ENCODE results near the gene MDM2. TPM values are rescaled to one million over a fixed set of nuclear protein-coding genes. Genes with fewer than 3 reads are reported as not detected.

MDM2 gene
- total and polyA plus RNA-seq, 2 of the 13 experiments (the other 11 are each of a cell fraction or from before 2014, with no cell fraction given), result 29.3 to 314 TPM

GRCh38 chr12:68855771-68856170, 47.8 kb downstream of the MDM2 start:
- Histone ChIP-seq H3K9me3 (ENCODE audit: low read length) (no peaks in the 10 kb centered on the region), H3K9ac (ENCODE audit: insufficient read depth, low read depth, low read length) (no peak overlapping the region), H3K27ac (ENCODE audit: extremely low read length, insufficient read depth, low read length) (no peak overlapping the region), H3K4me2 (ENCODE audit: low read depth, low read length) (no peak overlapping the region), H3K4me1 (ENCODE audit: insufficient read depth, low read length) (peaks cover 10% of the 10 kb centered on the region), H3K36me3 (replicated peaks in 1 of 2; ENCODE audit: control insufficient read depth in 1 of 2, insufficient read depth in 2 of 2, low read length in 2 of 2) (no peaks in the 10 kb centered on the region), H3K4me3 (replicated peaks in 1 of 3; ENCODE audit: insufficient read depth in 1 of 3, low read depth in 2 of 3, low read length in 3 of 3) (no peak overlapping the region), H3K27me3 (ENCODE audit: control insufficient read depth in 1 of 2, insufficient read depth in 2 of 2, low read length in 2 of 2) (no peaks in the 10 kb centered on the region), H3K79me2 (ENCODE audit: insufficient read depth, low read length) (no peaks in the 10 kb centered on the region), H2AFZ (ENCODE audit: low read length) (no peak overlapping the region), H4K20me1 (ENCODE audit: insufficient read depth, low read length) (no peaks in the 10 kb centered on the region)
- ChIA-PET CTCF (ENCODE audit: low intra/inter-chr PET ratio, low total read pairs) (no interaction called here), POLR2A (no interaction called here)
- intact Hi-C loops (cut with micrococcal nuclease; ENCODE audit: unreplicated experiment), result no loop called here
- BruUV-seq (replicated peaks), result no TSS peak
- ATAC-seq (no peak), DNase-seq (ENCODE audit: low spot score) (no peak), FAIRE-seq (no peak)
- WGBS (ENCODE audit: low lambda C conversion rate), result 89% methylated on average over 8 of the region's 8 CpGs
- TF ChIP-seq ZNF414 (CRISPR knock-in tag; IDR thresholded peaks at IDR 0.05) (no peak), JUN (CRISPR knock-in tag; IDR thresholded peaks at IDR 0.05) (no peak), ZNF383 (CRISPR knock-in tag; IDR thresholded peaks at IDR 0.05; ENCODE audit: borderline replicate concordance) (no peak), GATA4 (IDR thresholded peaks at IDR 0.05; ENCODE audit: borderline replicate concordance, low read depth) (no peak), ZNF784 (CRISPR knock-in tag; IDR thresholded peaks at IDR 0.05; ENCODE audit: borderline replicate concordance) (no peak), CCDC6 (CRISPR knock-in tag; IDR thresholded peaks at IDR 0.05) (no peak), THAP9 (CRISPR knock-in tag; IDR thresholded peaks at IDR 0.05; ENCODE audit: borderline replicate concordance) (no peak)
- in situ Hi-C loops (cut with HindIII; ENCODE audit: extremely low pct_ligation_motif_present, low pct_unique_long_range_greater_than_20kb), result no loop called here

Measured in HepG2 (cell line).